ENCODE data around the gene SPHK1. TPM values are rescaled to one million over a fixed set of nuclear protein-coding genes. Genes with fewer than 3 reads are reported as not detected.

The SPHK1 gene
- polyA plus RNA-seq, 1 of the 3 experiments (the other 2 are of a cell fraction) = 12.3 TPM

GRCh38 chr17:76336756-76337412 lies 47.5 kb upstream of the SPHK1 start:
- DNase-seq = no peak
- TF ChIP-seq RFX5 (IDR thresholded peaks at IDR 0.05; ENCODE audit: low read length) (no peak), SMC3 (IDR thresholded peaks at IDR 0.05; ENCODE audit: low read depth, low read length) (no peak)
- ChIA-PET POLR2A (no interaction called here), CTCF (interaction anchor here (0.6 to 4.9 kb wide), 11 partner anchors 9 to 155 kb away, joined by 3 to 27 read pairs (median 3); partner anchors contain the start of genes QRICH2 and SPHK1)
- peaks cover 0 to 11% of the 10 kb centered on the region in 2 experiments; a peak in 1 of 4 replicates for H3K4me1 ChIP-seq (ENCODE audit: control insufficient read depth in 1 of 2, insufficient read depth in 2 of 2, low read depth in 1 of 2, low read length in 1 of 2)
- H4K20me1 ChIP-seq (ENCODE audit: insufficient read depth) = peaks cover 24% of the 10 kb centered on the region
- WGBS (ENCODE audit: low lambda C conversion rate) = 96% methylated on average over 7 of the region's 7 CpGs
- peaks cover 88% of the 10 kb centered on the region for H3K79me2 ChIP-seq (ENCODE audit: insufficient read depth)
- no peak overlapping the region for H3K4me2 ChIP-seq
- H3K9me3 ChIP-seq = no peaks in the 10 kb centered on the region
- no peaks in the 10 kb centered on the region for H3F3A ChIP-seq (replicated peaks; ENCODE audit: insufficient read depth)
- H3K36me3 ChIP-seq (replicated peaks in 1 of 2; ENCODE audit: control insufficient read depth in 1 of 2, insufficient read depth in 2 of 2, low read length in 1 of 2) = peaks cover under 1 to 19% of the 10 kb centered on the region in 2 experiments
- no peak overlapping the region for H2AFZ ChIP-seq (ENCODE audit: low read depth)
- H3K9me2 ChIP-seq = no peaks in the 10 kb centered on the region
- H3K27me3 ChIP-seq (ENCODE audit: insufficient read depth) = no peaks in the 10 kb centered on the region
- H3K4me3 ChIP-seq (ENCODE audit: low read depth in 2 of 2, low read length in 1 of 2) = no peak overlapping the region
- no peak overlapping the region for H3K9ac ChIP-seq
- no peak overlapping the region for H3K27ac ChIP-seq (ENCODE audit: low read depth in 2 of 2, low read length in 1 of 2)

- Histone ChIP-seq H3K9me3 (no peaks in the 10 kb centered on the region), H3K9ac (no peak overlapping the region), H3K27me3 (ENCODE audit: insufficient read depth) (no peaks in the 10 kb centered on the region), H3K4me2 (no peak overlapping the region), H3K36me3 (replicated peaks in 1 of 2; ENCODE audit: control insufficient read depth in 1 of 2, insufficient read depth in 2 of 2, low read length in 1 of 2) (peaks cover 0 to 19% of the 10 kb centered on the region in 2 experiments), H4K20me1 (ENCODE audit: insufficient read depth) (peaks cover 24% of the 10 kb centered on the region), H3K4me3 (ENCODE audit: low read depth in 2 of 2, low read length in 1 of 2) (no peak overlapping the region), H2AFZ (ENCODE audit: low read depth) (no peak overlapping the region), H3K79me2 (ENCODE audit: insufficient read depth) (peaks cover 92% of the 10 kb centered on the region), H3K27ac (ENCODE audit: low read depth in 2 of 2, low read length in 1 of 2) (no peak overlapping the region), H3F3A (replicated peaks; ENCODE audit: insufficient read depth) (no peaks in the 10 kb centered on the region), H3K9me2 (no peaks in the 10 kb centered on the region), H3K4me1 (ENCODE audit: control insufficient read depth in 1 of 2, insufficient read depth in 2 of 2, low read depth in 1 of 2, low read length in 1 of 2) (peaks cover 0 to 11% of the 10 kb centered on the region in 2 experiments; a peak in 1 of 4 replicates)
- DNase-seq = no peak
- TF ChIP-seq PBX3 (IDR thresholded peaks at IDR 0.05) = no peak
- ChIA-PET CTCF (interaction anchor here (0.9 to 4.9 kb wide), 10 partner anchors 9 to 120 kb away, joined by 3 to 27 read pairs (median 4); partner anchors contain the start of genes QRICH2 and SPHK1), POLR2A (interaction anchor here (1.0 kb wide), 1 partner anchor 16 kb away, joined by 3 read pairs; no protein-coding TSS in a partner anchor)
- WGBS (ENCODE audit: low lambda C conversion rate) = 96% methylated on average over 6 of the region's 6 CpGs
Observed at GRCh38 chr17:76337413-76337777, 47.0 kb upstream of the SPHK1 start.

- Histone ChIP-seq H3K4me3 (ENCODE audit: low read depth in 2 of 2, low read length in 1 of 2) (no peak overlapping the region), H3K79me2 (ENCODE audit: insufficient read depth) (peaks cover 58% of the 10 kb centered on the region), H3K9me2 (no peaks in the 10 kb centered on the region), H3K9ac (no peak overlapping the region), H3K27me3 (ENCODE audit: insufficient read depth) (no peaks in the 10 kb centered on the region), H3K4me1 (ENCODE audit: control insufficient read depth in 1 of 2, insufficient read depth in 2 of 2, low read depth in 1 of 2, low read length in 1 of 2) (no peaks in the 10 kb centered on the region), H3F3A (replicated peaks; ENCODE audit: insufficient read depth) (no peaks in the 10 kb centered on the region), H3K36me3 (replicated peaks in 1 of 2; ENCODE audit: control insufficient read depth in 1 of 2, insufficient read depth in 2 of 2, low read length in 1 of 2) (peaks cover 11 to 45% of the 10 kb centered on the region in 2 experiments), H4K20me1 (ENCODE audit: insufficient read depth) (peaks cover 12% of the 10 kb centered on the region; the same call in 1 of the 2 replicates), H3K27ac (ENCODE audit: low read depth in 2 of 2, low read length in 1 of 2) (no peak overlapping the region), H2AFZ (ENCODE audit: low read depth) (no peak overlapping the region), H3K9me3 (no peaks in the 10 kb centered on the region), H3K4me2 (no peak overlapping the region)
- ChIA-PET POLR2A (interaction anchor here (0.7 to 0.8 kb wide), 2 partner anchors 12 to 169 kb away, joined by 3 read pairs; partner anchors contain the start of gene PRPSAP1), CTCF (interaction anchor here (1.1 to 3.4 kb wide), 3 partner anchors 39 to 108 kb away, joined by 3 to 20 read pairs (median 3); partner anchors contain the start of gene SPHK1)
- DNase-seq = no peak
- WGBS (ENCODE audit: low lambda C conversion rate) = over 99% methylated on average over 6 of the region's 6 CpGs
- TF ChIP-seq RCOR1 (IDR thresholded peaks at IDR 0.05; ENCODE audit: low read length) (no peak), REST (IDR thresholded peaks at IDR 0.05; ENCODE audit: low read depth, low read length) (no peak), PBX3 (IDR thresholded peaks at IDR 0.05) (no peak), USF1 (IDR thresholded peaks at IDR 0.05; ENCODE audit: borderline replicate concordance, low read depth) (no peak), YY1 (IDR thresholded peaks at IDR 0.05; ENCODE audit: low read depth) (no peak), MAX (IDR thresholded peaks at IDR 0.05; ENCODE audit: low read depth) (no peak), RXRA (IDR thresholded peaks at IDR 0.05; ENCODE audit: borderline replicate concordance, low read depth) (no peak), POLR2AphosphoS5 (IDR thresholded peaks at IDR 0.05; ENCODE audit: low read depth, low read length) (no peak), JUND (IDR thresholded peaks at IDR 0.05) (no peak), CHD2 (IDR thresholded peaks at IDR 0.05; ENCODE audit: low read length, partially characterized antibody) (no peak), ELF1 (IDR thresholded peaks at IDR 0.05) (no peak), EP300 (IDR thresholded peaks at IDR 0.05; ENCODE audit: borderline replicate concordance in 1 of 2, low read depth in 1 of 2, low read length in 1 of 2) (no peak)
Observed at GRCh38 chr17:76341301-76341700, 43.1 kb upstream of the SPHK1 start.
